ENCODE data around the gene CLK4. TPM values are rescaled to one million over a fixed set of nuclear protein-coding genes. Genes with fewer than 3 reads are reported as not detected.

The CLK4 gene
- total RNA-seq, 3 donors from 2014 or later: 21.8 to 32.8 (median 28.5) TPM

- H3K9me3 ChIP-seq: no peaks in the 10 kb centered on the region
- no peak for TF ChIP-seq CTCF (IDR thresholded peaks at IDR 0.05)
- DNase-seq: no peak
- H3K4me3 ChIP-seq: no peak overlapping the region
- no peaks in the 10 kb centered on the region for H3K36me3 ChIP-seq (ENCODE audit: low read depth)
- ATAC-seq: no peak
- intact Hi-C loops (cut with DNase I, micrococcal nuclease): no loop called here
- no peaks in the 10 kb centered on the region for H3K4me1 ChIP-seq (ENCODE audit: low read depth)
These were observed 5.4 kb upstream of the CLK4 start for GRCh38 chr5:178632285-178632684.

- DNase-seq (no peak), ATAC-seq (no peak)
- no peak for TF ChIP-seq CTCF (IDR thresholded peaks at IDR 0.05)
- no peaks in the 10 kb centered on the region for H3K9me3 ChIP-seq
- no peaks in the 10 kb centered on the region for H3K36me3 ChIP-seq (ENCODE audit: low read depth)
- H3K4me3 ChIP-seq: no peak overlapping the region
- intact Hi-C loops (cut with DNase I, micrococcal nuclease): no loop called here
- H3K4me1 ChIP-seq (ENCODE audit: low read depth): no peaks in the 10 kb centered on the region
These were observed 4.1 kb upstream of the CLK4 start for GRCh38 chr5:178630951-178631350.

DNA sequence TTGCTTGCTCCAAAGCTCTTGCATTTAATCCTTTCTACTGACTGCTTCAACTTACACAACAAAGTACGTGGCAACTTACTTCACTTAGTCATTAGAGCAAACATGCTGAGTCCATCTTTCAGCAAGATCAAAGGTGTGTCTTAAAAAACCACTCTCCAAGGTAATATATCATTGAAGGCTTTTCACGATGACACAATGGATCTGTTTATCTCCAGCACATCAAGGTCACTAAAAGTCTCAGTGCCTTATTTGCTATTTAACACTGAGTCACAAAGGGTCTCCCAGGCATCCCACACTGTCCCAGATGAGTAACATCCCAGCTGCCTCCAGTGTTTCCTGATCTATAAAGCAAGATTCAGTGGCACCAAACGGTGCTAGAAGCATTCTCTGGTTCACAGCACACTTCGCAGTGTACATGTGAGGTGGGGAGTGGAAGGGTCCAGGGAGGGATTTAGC, 3.7 kb upstream of the CLK4 start:
- no peak for TF ChIP-seq CTCF (IDR thresholded peaks at IDR 0.05)
- DNase-seq (no peak), ATAC-seq (no peak)
- Histone ChIP-seq H3K4me3 (no peak overlapping the region), H3K9me3 (no peaks in the 10 kb centered on the region), H3K36me3 (ENCODE audit: low read depth) (no peaks in the 10 kb centered on the region), H3K4me1 (ENCODE audit: low read depth) (no peaks in the 10 kb centered on the region)
- intact Hi-C loops (cut with DNase I, micrococcal nuclease): no loop called here

DNA sequence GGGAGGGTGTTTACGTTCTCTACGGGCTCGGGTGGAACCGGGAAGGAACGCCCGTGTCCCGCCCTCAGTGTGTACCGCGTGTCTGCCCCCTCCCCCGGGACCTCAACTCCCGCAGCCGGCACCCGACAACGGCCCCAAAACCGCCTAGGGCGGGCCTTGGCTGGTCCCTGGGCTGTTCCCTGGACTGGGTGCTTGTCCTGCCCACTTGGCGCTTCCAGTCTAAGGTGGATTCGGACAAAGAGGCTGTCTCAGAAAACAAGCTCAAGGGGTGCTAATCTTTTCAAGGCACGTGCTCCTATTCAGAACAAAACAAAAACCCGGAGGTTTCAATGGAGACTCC, 379 bp upstream of the CLK4 start:
- TF ChIP-seq CTCF (IDR thresholded peaks at IDR 0.05): no peak
- intact Hi-C loops (cut with DNase I, micrococcal nuclease): no loop called here

DNA sequence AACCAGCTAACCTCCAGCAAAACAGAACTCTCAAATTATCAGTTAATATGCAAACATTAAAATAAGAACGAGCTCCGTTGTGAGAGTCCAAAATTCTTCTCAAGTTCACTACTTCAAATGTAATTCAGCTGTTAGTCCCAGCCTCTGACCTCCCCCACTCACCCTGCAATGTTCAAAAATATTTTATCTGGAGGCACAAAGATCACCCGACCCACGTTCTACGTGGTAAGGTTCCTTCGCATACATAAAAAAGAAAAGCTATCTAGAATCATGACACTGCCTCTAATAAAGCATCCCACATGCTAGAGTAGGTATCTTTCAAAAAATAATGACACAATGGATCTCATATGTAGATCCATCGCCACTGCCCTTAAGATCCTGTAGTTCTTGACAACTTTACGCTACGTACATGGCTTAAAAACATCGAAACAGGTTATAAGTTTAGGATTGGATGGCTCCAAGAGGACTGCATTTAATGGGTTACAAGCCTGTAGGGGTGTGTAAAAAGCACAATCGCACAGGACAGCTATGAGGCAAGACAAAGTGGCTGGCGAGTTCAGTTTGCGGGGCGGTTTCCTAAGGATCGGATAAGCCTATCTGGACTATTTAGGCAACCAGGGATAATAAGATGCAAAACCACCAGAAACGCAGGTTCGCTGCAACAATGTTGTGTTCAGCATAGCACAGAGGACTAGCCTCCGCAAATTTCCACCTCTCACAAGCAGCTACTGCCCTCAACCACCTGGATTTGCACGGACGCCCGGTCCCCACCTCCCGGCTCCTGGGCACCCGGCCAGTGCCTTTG, 969 bp downstream of the CLK4 start:
- Histone ChIP-seq H3K36me3 (ENCODE audit: low read depth) (no peaks in the 10 kb centered on the region), H3K9me3 (no peaks in the 10 kb centered on the region), H3K4me3 (peak overlapping the region; percentile 46), H3K4me1 (ENCODE audit: low read depth) (peaks cover 15% of the 10 kb centered on the region)
- ATAC-seq: peak; percentile 41
- no peak for DNase-seq
- intact Hi-C loops (cut with DNase I, micrococcal nuclease): no loop called here
- TF ChIP-seq CTCF (IDR thresholded peaks at IDR 0.05): no peak

More for the DNA sequence above, 379 bp upstream of the CLK4 start:
- no peaks in the 10 kb centered on the region for H3K36me3 ChIP-seq (ENCODE audit: low read depth)
- H3K9me3 ChIP-seq: no peaks in the 10 kb centered on the region
- peaks cover 15% of the 10 kb centered on the region for H3K4me1 ChIP-seq (ENCODE audit: low read depth)
- ATAC-seq: no peak
- H3K4me3 ChIP-seq: peak overlapping the region; percentile 46
- DNase-seq: no peak

All from mucosa of descending colon (tissue), 3 donors.